ENCODE measurements around the gene ACP4. TPM values are rescaled to one million over a fixed set of nuclear protein-coding genes. Genes with fewer than 3 reads are reported as not detected.

Gene ACP4
- total RNA-seq, 1 donor from 2014 or later = not detected

- DNase-seq (ENCODE audit: extremely low read depth, low read depth, low spot score) = no peak
These were observed 30.5 kb downstream of the ACP4 start for GRCh38 chr19:50820549-50821247.

- DNase-seq (ENCODE audit: extremely low read depth, low read depth, low spot score) = no peak
These were observed 31.0 kb downstream of the ACP4 start for GRCh38 chr19:50821248-50821612.

- DNase-seq (ENCODE audit: extremely low read depth, low read depth, low spot score) = no peak
These were observed 31.4 kb downstream of the ACP4 start for GRCh38 chr19:50821622-50822021.

- no peak for DNase-seq (ENCODE audit: extremely low read depth, low read depth, low spot score)
These were observed 32.5 kb downstream of the ACP4 start for GRCh38 chr19:50822661-50823208.

GRCh38 chr19:50823389-50824042 is 33.3 kb downstream of the ACP4 start, which contains the start of gene KLK1:
Gene KLK1, minus strand, starts transcription at chr19:50823787. Its CDS starts 39 bp downstream, at chr19:50823748.
- no peak for DNase-seq (ENCODE audit: extremely low read depth, low read depth, low spot score)

GRCh38 chr19:50826492-50827240 is 36.5 kb downstream of the ACP4 start:
- no peak for DNase-seq (ENCODE audit: extremely low read depth, low read depth, low spot score)

- no peak for DNase-seq (ENCODE audit: extremely low read depth, low read depth, low spot score)
These were observed 37.3 kb downstream of the ACP4 start for GRCh38 chr19:50827476-50827875.

- DNase-seq (ENCODE audit: extremely low read depth, low read depth, low spot score) = no peak
These were observed 39.6 kb downstream of the ACP4 start for GRCh38 chr19:50829801-50830200.

- no peak for DNase-seq (ENCODE audit: extremely low read depth, low read depth, low spot score)
These were observed 40.2 kb downstream of the ACP4 start for GRCh38 chr19:50830266-50831025.

GRCh38 chr19:50831026-50831396 is 40.8 kb downstream of the ACP4 start:
- no peak for DNase-seq (ENCODE audit: extremely low read depth, low read depth, low spot score)

- no peak for DNase-seq (ENCODE audit: extremely low read depth, low read depth, low spot score)
These were observed 42.5 kb downstream of the ACP4 start for GRCh38 chr19:50832666-50833065.

- DNase-seq (ENCODE audit: extremely low read depth, low read depth, low spot score) = no peak
These were observed 43.0 kb downstream of the ACP4 start, which contains the start of gene KLK15 for GRCh38 chr19:50833117-50833801. Gene KLK15, minus strand, starts transcription at chr19:50833574. Its CDS starts 2,082 bp downstream, at chr19:50831492.

GRCh38 chr19:50833802-50834167 is 43.6 kb downstream of the ACP4 start:
- no peak for DNase-seq (ENCODE audit: extremely low read depth, low read depth, low spot score)

- DNase-seq (ENCODE audit: extremely low read depth, low read depth, low spot score) = no peak
These were observed 45.0 kb downstream of the ACP4 start for GRCh38 chr19:50835103-50835784.

- no peak for DNase-seq (ENCODE audit: extremely low read depth, low read depth, low spot score)
These were observed 45.7 kb downstream of the ACP4 start for GRCh38 chr19:50835785-50836542.

- no peak for DNase-seq (ENCODE audit: extremely low read depth, low read depth, low spot score)
These were observed 46.5 kb downstream of the ACP4 start for GRCh38 chr19:50836543-50837195.

- DNase-seq (ENCODE audit: extremely low read depth, low read depth, low spot score) = no peak
These were observed 47.1 kb downstream of the ACP4 start for GRCh38 chr19:50837300-50837699.

- DNase-seq (ENCODE audit: extremely low read depth, low read depth, low spot score) = no peak
These were observed 48.0 kb downstream of the ACP4 start for GRCh38 chr19:50838239-50838638.

Data from glomerular endothelial cell (primary cell).